Fibroblast of skin of left biceps (primary cell): Measurements from ENCODE around the gene PDXK.

Experiments used
- DNase-seq, 2 experiments: peaks; one replicate each; pipeline ENCODE4 v3.0.0-alpha.2; 2013; ENCODE audit warnings: low read depth in 2 of 2

Gene PDXK

DNA sequence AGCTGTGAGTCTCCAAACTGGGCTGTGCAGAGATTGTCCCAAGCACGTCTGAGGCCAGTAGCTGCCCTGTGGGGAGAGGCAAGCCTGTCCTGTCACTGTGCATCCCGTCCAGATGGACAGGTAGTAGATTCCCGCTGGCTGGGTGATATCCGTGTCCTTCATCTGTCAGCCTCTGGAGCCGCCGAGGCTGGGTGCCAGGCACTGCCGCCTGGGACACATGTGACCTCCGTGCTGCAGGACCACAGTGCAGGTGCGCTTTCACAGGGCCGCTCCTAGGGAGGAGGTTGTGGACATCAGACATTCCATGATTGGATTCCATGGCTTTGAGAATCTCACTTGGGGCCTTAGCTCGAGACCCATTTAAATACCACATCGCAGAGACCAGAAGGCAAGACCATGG lies 4.7 kb downstream of the PDXK start:
- no peak for DNase-seq

GRCh38 chr21:43726686-43727518 lies 8.0 kb downstream of the PDXK start:
- DNase-seq, result no peak

DNA sequence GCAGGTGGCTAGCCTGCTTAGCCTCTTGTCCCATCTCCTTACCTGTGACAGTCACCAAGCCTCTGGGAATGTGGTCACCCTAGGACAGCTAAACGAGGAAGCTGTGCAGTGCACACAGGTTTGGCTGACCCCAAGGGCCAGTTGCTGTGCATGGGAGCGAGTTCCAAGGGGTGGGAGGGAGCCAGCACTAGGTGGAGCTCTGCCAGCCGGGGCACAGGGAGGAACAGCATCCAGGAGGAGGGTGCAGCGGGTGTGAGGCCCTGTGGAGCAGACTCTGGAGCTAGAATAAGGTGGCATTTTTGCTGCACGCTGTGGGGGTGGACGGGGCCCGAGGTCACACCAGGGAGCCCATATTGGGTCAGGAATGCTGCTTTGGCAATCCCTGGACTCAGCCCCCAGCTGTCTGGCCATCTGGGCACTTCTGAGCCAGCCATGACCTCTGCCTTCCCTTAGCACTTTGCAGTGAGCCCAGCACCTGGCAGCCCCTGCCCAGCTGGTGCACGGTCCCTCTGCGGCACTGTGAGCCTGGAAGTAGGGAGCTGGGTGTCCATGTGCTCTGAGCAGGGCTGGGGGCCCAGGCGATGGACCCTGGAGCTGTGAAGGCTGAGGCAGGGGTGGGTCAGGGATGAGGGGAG lies 8.7 kb downstream of the PDXK start:
- no peak for DNase-seq

- DNase-seq, result no peak
Observed at GRCh38 chr21:43728154-43728466, 9.2 kb downstream of the PDXK start.

DNA sequence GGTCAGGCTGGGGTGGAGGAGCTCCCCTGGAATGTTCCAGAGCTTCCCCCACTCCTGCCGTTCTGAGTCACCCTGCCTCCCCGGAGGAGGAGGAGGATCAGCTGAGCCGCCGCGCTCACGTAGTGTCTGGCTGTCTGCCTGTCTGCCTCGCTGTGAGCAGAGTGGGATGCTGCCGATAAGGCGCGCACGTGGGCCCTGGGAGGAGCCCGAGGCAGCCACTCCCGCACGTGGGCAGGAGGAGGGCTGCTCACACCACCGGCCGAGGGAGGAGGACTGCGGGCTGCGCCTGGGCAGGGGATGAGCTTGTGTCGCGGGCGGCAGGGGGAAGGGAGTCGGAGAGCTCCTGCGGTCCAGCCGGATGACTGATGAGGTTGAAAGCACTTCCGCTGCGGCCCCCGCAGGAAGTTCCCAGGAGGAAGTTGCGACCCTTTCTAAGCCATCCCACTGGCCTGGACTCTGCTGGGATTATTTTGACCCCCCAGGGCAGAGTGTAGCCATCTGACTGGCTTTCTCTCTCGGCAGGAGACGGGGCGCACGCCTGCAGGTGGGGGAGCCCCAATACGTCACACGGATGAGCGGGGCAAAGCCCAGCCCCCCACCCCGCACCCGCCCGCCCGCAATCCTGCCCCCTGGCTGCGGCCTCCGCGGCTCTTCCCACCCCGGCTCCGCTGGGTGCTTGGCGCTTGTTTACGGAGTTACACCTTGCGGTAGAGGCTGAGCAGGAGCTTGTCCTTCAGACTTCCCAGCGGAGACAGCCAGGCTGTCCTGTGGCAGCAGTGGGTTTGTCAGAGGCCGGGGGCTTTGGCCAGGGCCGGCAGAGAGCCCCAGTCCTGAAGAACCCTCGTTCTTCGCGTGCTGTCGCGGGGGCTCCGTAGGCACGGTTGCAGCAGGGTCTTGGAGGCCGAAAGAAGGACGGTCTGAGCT lies 9.8 kb downstream of the PDXK start:
- DNase-seq, result peak; percentile 94 to 95

DNA sequence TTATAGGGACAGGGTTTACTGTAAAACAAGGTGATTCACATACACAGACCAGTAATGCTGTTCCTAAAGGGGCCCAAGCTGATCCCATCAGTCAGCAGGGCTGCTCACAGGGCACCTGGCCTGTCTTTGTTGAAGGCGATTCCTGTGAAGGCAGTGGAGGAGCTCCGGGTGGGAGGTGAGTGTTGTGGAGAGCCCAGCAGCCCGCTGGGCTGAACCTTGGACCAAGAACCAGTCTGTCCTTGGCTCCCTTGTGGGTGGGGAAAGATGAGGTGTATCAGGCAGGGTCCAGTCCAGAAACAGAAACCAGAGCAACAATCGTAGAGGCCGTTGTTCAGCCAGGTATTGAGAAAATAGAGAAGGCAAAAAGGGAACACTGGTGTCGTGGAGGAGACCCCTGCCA lies 12.5 kb downstream of the PDXK start:
- DNase-seq, result no peak

GRCh38 chr21:43731891-43732711 lies 13.2 kb downstream of the PDXK start:
- no peak for DNase-seq

GRCh38 chr21:43733060-43733459 lies 14.1 kb downstream of the PDXK start:
- no peak for DNase-seq

DNA sequence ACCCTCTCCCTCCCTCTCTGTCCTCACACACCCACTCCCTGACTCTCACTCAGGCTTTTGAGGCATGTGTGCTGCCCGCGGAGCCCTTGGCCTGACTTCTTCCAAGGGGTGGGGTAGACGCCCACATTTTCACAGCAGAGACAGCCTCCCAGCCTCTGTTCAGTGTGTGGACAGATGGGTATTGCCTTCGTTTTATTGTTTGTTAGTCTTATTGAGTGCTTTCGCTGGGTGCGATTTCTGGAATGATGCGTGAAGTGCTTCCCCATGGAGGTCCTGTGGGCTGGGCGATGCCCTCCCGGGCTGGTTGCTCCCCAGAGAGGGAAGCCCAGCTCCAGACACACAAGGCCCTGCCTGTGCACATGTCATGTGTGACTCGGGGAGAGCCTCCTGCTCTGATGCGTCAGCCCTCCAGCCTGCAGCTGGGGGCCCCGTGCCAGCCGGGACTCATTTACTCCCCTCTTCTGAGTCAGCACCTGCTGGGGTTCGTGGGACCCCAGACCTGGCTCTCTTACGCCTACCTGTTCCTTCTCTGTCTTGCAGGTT lies 14.7 kb downstream of the PDXK start:
- DNase-seq, result no peak

- no peak for DNase-seq
Observed at GRCh38 chr21:43734131-43734927, 15.4 kb downstream of the PDXK start.

DNA sequence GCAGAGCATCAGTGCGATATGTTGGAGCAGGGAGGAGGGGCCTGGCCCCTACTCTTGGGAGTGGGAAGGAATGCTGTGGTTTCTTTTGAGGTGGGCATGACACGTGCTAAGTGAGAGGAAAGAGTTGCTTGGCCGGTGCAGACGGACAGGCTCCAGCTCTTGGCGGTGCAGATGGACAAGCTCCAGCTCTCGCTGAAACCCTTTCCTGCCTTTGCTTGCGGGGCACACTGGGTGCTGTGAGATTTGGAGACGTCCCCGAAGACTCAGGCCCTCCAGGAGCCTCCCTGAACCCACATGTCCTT lies 15.9 kb downstream of the PDXK start:
- DNase-seq, result no peak

DNA sequence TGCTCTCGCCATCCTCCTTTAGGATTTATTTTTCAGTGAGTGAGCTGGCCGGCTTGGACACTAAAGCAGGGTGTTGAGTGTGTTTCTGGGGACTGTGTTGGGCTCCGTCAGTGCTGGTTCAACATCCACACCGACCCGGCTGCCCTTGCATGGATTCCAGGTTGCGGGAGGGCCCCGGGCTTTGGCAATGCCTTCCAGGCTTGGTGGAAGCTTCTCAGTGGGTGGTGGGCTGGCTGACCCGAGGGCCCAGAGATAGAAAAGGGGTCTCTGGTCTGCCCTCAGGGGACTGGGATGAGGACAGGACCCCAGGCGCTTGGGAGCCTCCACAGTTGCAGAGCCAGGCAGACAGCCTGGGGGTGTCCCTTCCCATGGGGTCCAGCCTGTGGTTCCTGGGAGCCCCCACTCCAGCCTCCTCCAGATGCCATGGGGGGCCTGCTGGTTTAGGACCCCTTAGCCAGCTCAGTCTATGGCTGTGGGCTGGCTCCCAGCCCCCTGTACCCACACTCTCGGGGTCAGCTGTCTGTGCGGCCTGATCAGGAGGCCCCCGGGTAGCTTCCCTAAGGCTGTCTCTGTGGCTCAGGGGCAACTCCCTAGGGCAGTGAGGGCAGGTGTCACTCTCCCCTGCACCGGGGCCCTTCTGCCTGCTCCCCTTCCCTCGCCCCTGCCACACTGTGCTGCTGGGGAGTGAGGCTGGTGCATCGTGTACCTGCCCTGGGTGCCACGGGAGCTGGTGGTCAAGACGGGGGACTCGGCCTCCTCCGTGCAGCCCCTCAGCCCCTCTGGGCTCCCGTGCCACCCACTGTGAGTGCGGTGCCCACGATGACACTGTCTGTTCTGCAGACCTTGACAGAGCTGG lies 16.5 kb downstream of the PDXK start:
- no peak for DNase-seq

DNA sequence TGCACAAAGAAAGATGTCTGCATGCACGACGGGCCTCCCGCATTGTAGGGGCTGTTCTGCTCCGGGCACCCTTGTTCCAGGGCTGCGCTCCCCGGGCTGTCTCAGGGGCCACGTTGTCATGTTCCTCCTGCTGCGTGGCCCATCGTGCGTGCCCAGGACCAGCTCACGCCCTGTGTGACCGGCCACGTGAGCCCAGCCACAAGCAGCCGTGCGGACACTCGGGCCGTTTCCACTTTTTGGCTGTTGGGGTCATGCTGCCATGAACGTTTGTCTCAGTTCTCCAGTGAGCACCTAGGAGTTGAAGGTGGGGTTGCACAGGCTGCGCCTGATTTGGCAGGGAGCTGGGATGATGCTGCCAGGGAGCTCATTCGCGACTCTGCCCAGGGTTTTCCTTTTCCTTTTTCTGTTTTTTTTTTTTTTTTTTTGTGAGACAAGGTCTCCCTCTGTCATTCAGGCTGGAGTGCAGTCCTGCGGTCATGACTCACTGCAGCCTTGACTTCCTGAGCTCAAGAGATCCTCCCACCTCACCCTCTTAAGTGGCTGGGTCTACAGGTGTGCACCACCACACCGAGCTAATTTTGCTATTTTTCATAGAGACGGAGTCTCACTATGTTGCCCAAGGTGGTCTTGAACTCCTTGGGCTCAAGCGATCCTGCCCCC lies 17.4 kb downstream of the PDXK start:
- DNase-seq, result no peak

- DNase-seq, result no peak
Observed at GRCh38 chr21:43737158-43737950, 18.4 kb downstream of the PDXK start.

GRCh38 chr21:43739621-43740435 lies 20.9 kb downstream of the PDXK start:
- no peak for DNase-seq

- no peak for DNase-seq
Observed at GRCh38 chr21:43740497-43741156, 21.7 kb downstream of the PDXK start.
